K562 (cell line): ENCODE results near the gene SPON2. TPM values are rescaled to one million over a fixed set of nuclear protein-coding genes. Genes with fewer than 3 reads are reported as not detected.
A peak's percentile ranks its signal among the peaks of the same experiment; 100 is the strongest.

Experiments
- ATAC-seq: fragments of 200-7000 bp; cut with Tn5 transposase; 3 replicates; pipeline ENCODE4 v1.9.1; 2020; ENCODE audit warnings: moderate library complexity
- BruUV-seq: library from RNA; stranded (reverse); fragments of 400-500 nt; replicated peaks from 2 replicates; lab custom pipeline; 2021; lab: Mats Ljungman, UMichigan
- CTCF ChIA-PET: fragments of 300-600 bp; formaldehyde crosslinking; extraction: SDS; loops from one replicate; lab custom pipeline; 2021; ENCODE audit warnings: low intra/inter-chr PET ratio; lab: Yijun Ruan, JAX
- POLR2A ChIA-PET: fragments of 300-600, 350-650 bp; sonication (Branson Sonifier 250); formaldehyde crosslinking; extraction: SDS; loops from one replicate; lab custom pipeline; 2021; ENCODE audit warnings: antibody characterized with exemption, inconsistent platforms; lab: Yijun Ruan, JAX
- DNase-seq, 4 experiments: peaks; one replicate each; pipeline versions ENCODE4 v3.0.0 to v3.0.0-alpha.2; 2011 to 2018; ENCODE audit warnings: low spot score in 3 of 4, mixed read lengths in 3 of 4; ENCODE audit errors: extremely low read depth in 1 of 4
- FAIRE-seq: peaks from 2 replicates; lab custom pipeline; 2011; peaks lifted over from hg19 to GRCh38; lab: Jason Lieb, UNC
- H2AFZ ChIP-seq: 2 replicates; pipeline ENCODE4 v1.6.0; 2011; ENCODE audit warnings: low read depth, low read length, control low read depth, inconsistent platforms
- H3K27ac ChIP-seq: fragments of 200-600 bp; 3 replicates; pipeline ENCODE4 v1.8.0; 2011; ENCODE audit warnings: low read depth, mild to moderate bottlenecking, control low read depth, inconsistent platforms, low read length, moderate library complexity, mixed read lengths; ENCODE audit errors: extremely low read depth
- H3K27me3 ChIP-seq, 2 experiments: fragments of 300-600 bp in 1 of 2; 2 replicates in 1 of 2; 3 replicates in 1 of 2; pipeline versions ENCODE4 v1.6.0 to v1.8.0; 2011; ENCODE audit warnings: inconsistent platforms in 2 of 2, low read length in 2 of 2, mild to moderate bottlenecking in 1 of 2, mixed read lengths in 1 of 2, moderate library complexity in 1 of 2; ENCODE audit not compliant: control insufficient read depth in 2 of 2, insufficient read depth in 2 of 2
- H3K36me3 ChIP-seq: fragments of 300-600 bp; 3 replicates; pipeline ENCODE4 v1.8.0; 2011; ENCODE audit warnings: mild to moderate bottlenecking, low read length, inconsistent platforms; ENCODE audit not compliant: control insufficient read depth, insufficient read depth
- H3K4me1 ChIP-seq, 2 experiments: fragments of 200-600 bp in 1 of 2; replicated peaks in 1 of 2; 2 replicates in 1 of 2; 3 replicates in 1 of 2; pipeline versions ENCODE4 v1.5.1 to v1.8.0; 2011; ENCODE audit warnings: inconsistent platforms in 2 of 2, low read length in 2 of 2, mild to moderate bottlenecking in 1 of 2, mixed read lengths in 1 of 2, moderate library complexity in 1 of 2; ENCODE audit not compliant: control insufficient read depth in 2 of 2, insufficient read depth in 2 of 2
- H3K4me2 ChIP-seq: 2 replicates; pipeline ENCODE4 v1.6.1; 2011; ENCODE audit warnings: low read length, control low read depth, inconsistent platforms, mixed read lengths; ENCODE audit not compliant: insufficient read depth
- H3K4me3 ChIP-seq: fragments of 200-600 bp; sonication (generic), shearing (Covaris generic); 2 replicates; pipeline ENCODE4 v1.5.1; 2016; ENCODE audit warnings: control low read depth, inconsistent platforms
- H3K79me2 ChIP-seq: fragments of 200-600 bp; 3 replicates; pipeline ENCODE4 v1.8.0; 2011; ENCODE audit warnings: low read length, inconsistent platforms; ENCODE audit not compliant: control insufficient read depth, insufficient read depth
- H3K9ac ChIP-seq, 2 experiments: 2 replicates each; pipeline versions ENCODE4 v1.6.0 to v1.6.1; 2011; ENCODE audit warnings: low read depth in 2 of 2, low read length in 2 of 2, control low read depth in 1 of 2, inconsistent platforms in 1 of 2, mild to moderate bottlenecking in 1 of 2, mixed read lengths in 1 of 2; ENCODE audit not compliant: insufficient read depth in 1 of 2
- H3K9me1 ChIP-seq: one replicate; pipeline ENCODE4 v1.6.0; 2011; ENCODE audit warnings: inconsistent platforms, mild to moderate bottlenecking, low read length, moderate library complexity; ENCODE audit not compliant: control insufficient read depth, insufficient read depth
- H3K9me3 ChIP-seq: replicated peaks from 2 replicates; pipeline ENCODE4 v1.5.1; 2011; ENCODE audit warnings: low read depth, low read length, inconsistent platforms; ENCODE audit not compliant: control insufficient read depth, insufficient read depth
- H4K20me1 ChIP-seq: replicated peaks from 2 replicates; pipeline ENCODE4 v1.6.1; 2011; ENCODE audit warnings: low read length, inconsistent platforms, mixed read lengths; ENCODE audit not compliant: control insufficient read depth, insufficient read depth
- ARID2 ChIP-seq: fragments of 450-650 bp; IDR thresholded peaks from 2 replicates; pipeline ENCODE4 v1.6.1; 2017; ENCODE audit warnings: antibody characterized with exemption, mild to moderate bottlenecking
- E4F1 ChIP-seq: fragments of 250-450 bp; sonication (Bioruptor Pico); IDR thresholded peaks from 2 replicates; pipeline ENCODE4 v1.5.0; 2021; ENCODE audit warnings: mild to moderate bottlenecking, borderline replicate concordance
- FOXM1 ChIP-seq, 2 experiments: fragments of 450-650 bp in 1 of 2; sonication (generic) in 1 of 2; formaldehyde crosslinking in 1 of 2; IDR thresholded peaks; 2 replicates each; pipeline versions ENCODE4 v1.6.1 to v1.9.0; 2017 to 2022; ENCODE audit warnings: low read depth in 2 of 2, mild to moderate bottlenecking in 2 of 2, missing genetic modification reagents in 1 of 2, moderate library complexity in 1 of 2
- FOXP1 ChIP-seq: sonication (generic); formaldehyde crosslinking; IDR thresholded peaks from 2 replicates; pipeline ENCODE4 v1.8.0; 2022; ENCODE audit warnings: mild to moderate bottlenecking, missing genetic modification reagents
- GATAD2A ChIP-seq: fragments of 450-650 bp; IDR thresholded peaks from 2 replicates; pipeline ENCODE4 v1.6.1; 2017
- HDAC6 ChIP-seq: IDR thresholded peaks from 2 replicates; pipeline ENCODE4 v1.6.1; 2012; ENCODE audit warnings: low read depth, mild to moderate bottlenecking, control low read depth, inconsistent platforms, low read length, moderate library complexity
- SIRT6 ChIP-seq: IDR thresholded peaks from one replicate; pipeline ENCODE4 v1.6.1; 2012; ENCODE audit warnings: low read depth, mild to moderate bottlenecking, control low read depth, inconsistent platforms, low read length, moderate library complexity
- ZNF133 ChIP-seq: fragments of 250-450 bp; sonication (Bioruptor Pico); IDR thresholded peaks from 2 replicates; pipeline ENCODE4 v1.4.0; 2020; ENCODE audit warnings: mild to moderate bottlenecking
- ZNF449 ChIP-seq: fragments of 250-450 bp; sonication (Bioruptor Pico); IDR thresholded peaks from 2 replicates; pipeline ENCODE4 v1.8.0; 2022; ENCODE audit warnings: moderate library complexity, mild to moderate bottlenecking, inconsistent platforms
- ZNF79 ChIP-seq: fragments of 250-450 bp; sonication (Bioruptor Pico); IDR thresholded peaks from 2 replicates; pipeline ENCODE4 v1.4.0; 2020; ENCODE audit warnings: low read depth, mild to moderate bottlenecking, moderate library complexity
- WGBS: fragments of 100-300 bp; shearing (Covaris generic); methylation state at CpG from one replicate; pipeline ENCODE4 v1.1.6; 2016; ENCODE audit warnings: low coverage, mixed read lengths; ENCODE audit not compliant: insufficient coverage; ENCODE audit errors: missing lambda C conversion rate; 5-methylcytosine and 5-hydroxymethylcytosine counted together
- in situ Hi-C: fragments of 300-500 bp; cut with MboI; formaldehyde crosslinking; loops from 4 replicates; pipeline ENCODE4 v1.15.0; 2018; ENCODE audit warnings: inconsistent platforms, mixed read lengths
- intact Hi-C: fragments of 100-400 bp; cut with micrococcal nuclease; formaldehyde crosslinking; loops from 2 replicates; pipeline ENCODE4 v1.14.2; 2022
- polyA plus RNA-seq, 8 experiments: library from polyadenylated mRNA; depleted of rRNA in 4 of 8; stranded (reverse) in 5 of 8; unstranded in 3 of 8; fragments of >200 nt; fragmentation: Nextera tagmentation in 2 of 8; fragmentation: Illumina TruSeq in 1 of 8; extraction: Ambion mirVana in 2 of 8; extraction: Trizol in 1 of 8; gene quantifications; 2 replicates each; pipeline versions ENCODE4 v1.2.1 to v1.2.3, GENCODE V29; 2011 to 2014; ENCODE audit warnings: inconsistent platforms in 1 of 8, missing spikeins in 1 of 8
- total RNA-seq, 7 experiments: library from RNA; depleted of rRNA in 6 of 7; stranded (reverse); fragments of >200 nt in 6 of 7; fragmentation: Illumina TruSeq in 2 of 7; extraction: Trizol in 2 of 7; gene quantifications; 2 replicates each; pipeline versions ENCODE4 v1.2.1 to v1.2.3, GENCODE V29; 2011 to 2021; ENCODE audit warnings: low replicate concordance in 1 of 7

The SPON2 gene
- total and polyA plus RNA-seq, 9 of the 15 experiments (the other 6 are each of a cell fraction or from before 2014, with no cell fraction given), result 0.21 to 2.2 (median 0.83) TPM

DNA sequence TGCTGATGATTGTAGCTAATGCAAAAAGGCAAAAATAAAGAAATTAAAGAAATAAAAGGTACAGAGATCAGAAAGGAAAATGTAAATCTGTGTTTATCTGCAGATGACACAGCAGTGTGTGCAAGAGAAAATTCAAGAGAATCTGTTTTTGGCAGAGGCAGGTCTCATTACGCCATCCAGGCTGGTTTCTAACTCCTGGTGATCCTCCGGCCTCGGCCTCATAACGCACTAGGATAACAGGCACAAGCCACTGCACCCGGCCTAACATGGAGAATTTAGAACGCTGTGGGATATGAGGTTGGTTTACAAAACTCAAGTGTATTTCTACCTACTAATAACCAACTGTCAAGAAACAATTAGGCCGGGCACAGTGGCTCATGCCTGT, 47.2 kb upstream of the SPON2 start:
- no peak overlapping the region for H2AFZ ChIP-seq
- peaks cover 0 to 15% of the 10 kb centered on the region in 2 experiments; a peak in 1 of 5 replicates for H3K4me1 ChIP-seq
- DNase-seq, result no peak
- no peak for TF ChIP-seq ZNF133 (CRISPR knock-in tag)
- H3K79me2 ChIP-seq, result no peaks in the 10 kb centered on the region; the same call in 2 of the 3 replicates
- no peaks in the 10 kb centered on the region for H3K9me1 ChIP-seq
- H3K9ac ChIP-seq, result no peak overlapping the region
- FAIRE-seq, result no peak
- POLR2A ChIA-PET, result no interaction called here
- no peak overlapping the region for H3K27ac ChIP-seq
- CTCF ChIA-PET, result no interaction called here
- 98% methylated on average over 7 of the region's 7 CpGs for WGBS
- H3K4me3 ChIP-seq, result no peak overlapping the region
- ATAC-seq, result no peak
- peaks cover 76% of the 10 kb centered on the region for H3K36me3 ChIP-seq
- BruUV-seq, result no TSS peak
- H4K20me1 ChIP-seq, result no peaks in the 10 kb centered on the region
- no peak overlapping the region for H3K4me2 ChIP-seq
- in situ Hi-C loops (no loop called here), intact Hi-C loops (no loop called here)
- H3K27me3 ChIP-seq, result no peaks in the 10 kb centered on the region; a peak in 1 of 5 replicates
- H3K9me3 ChIP-seq, result no peaks in the 10 kb centered on the region

DNA sequence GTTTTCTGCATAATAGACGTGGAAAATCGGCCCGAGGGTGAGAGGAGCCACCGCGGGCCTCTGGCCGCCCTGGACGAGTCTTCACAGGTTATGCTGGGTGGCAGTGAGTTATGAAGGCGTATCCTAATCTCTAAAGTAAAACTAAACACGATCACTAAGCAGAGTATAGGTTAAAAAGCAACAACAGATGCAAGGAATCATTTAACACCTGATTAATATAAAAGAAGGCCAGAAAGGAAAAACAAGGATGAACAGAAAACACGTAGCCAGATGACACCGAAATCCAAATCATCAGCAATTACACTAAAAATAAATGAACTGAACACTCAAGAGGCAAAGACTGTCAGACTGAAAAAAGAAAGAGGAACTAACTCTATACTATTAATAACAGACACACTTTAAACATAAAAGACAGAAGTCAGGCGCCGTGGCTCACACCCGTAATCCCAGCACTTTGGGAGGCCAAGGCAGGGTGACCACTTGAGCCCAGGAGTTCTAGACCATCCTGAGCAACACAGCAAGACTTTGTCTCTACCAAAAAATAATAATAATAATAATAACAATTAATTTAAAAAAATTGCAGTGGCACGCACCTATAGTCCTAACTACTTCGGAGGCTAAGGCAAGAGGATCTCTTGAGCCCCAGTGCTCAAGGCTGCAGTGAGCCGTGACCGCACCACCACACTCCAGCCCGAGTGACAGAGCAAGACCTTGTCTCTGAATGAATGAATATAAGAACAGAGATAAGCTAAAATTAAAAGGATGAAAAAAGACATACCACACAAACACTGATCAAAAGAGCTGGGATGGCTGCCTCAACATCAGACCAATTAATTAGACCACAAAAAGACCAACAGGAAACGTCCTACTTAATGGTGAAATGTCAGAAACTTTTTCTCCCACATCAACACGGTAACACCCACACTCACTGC, 46.5 kb upstream of the SPON2 start:
- DNase-seq (no peak), FAIRE-seq (no peak), ATAC-seq (no peak)
- H3K9me3 ChIP-seq, result no peaks in the 10 kb centered on the region
- no TSS peak for BruUV-seq
- intact Hi-C loops (no loop called here), in situ Hi-C loops (no loop called here)
- H3K27me3 ChIP-seq, result no peaks in the 10 kb centered on the region
- peak overlapping the region in 1 of 2 experiments; percentile 56; a peak in 1 of 4 replicates for H3K9ac ChIP-seq
- POLR2A ChIA-PET, result interaction anchor here (1.0 kb wide), 1 partner anchor 9 kb away, joined by 3 read pairs; no protein-coding TSS in a partner anchor
- no peak overlapping the region for H2AFZ ChIP-seq
- no peaks in the 10 kb centered on the region for H3K9me1 ChIP-seq
- H3K4me2 ChIP-seq, result no peak overlapping the region
- no peak overlapping the region for H3K4me3 ChIP-seq
- CTCF ChIA-PET, result no interaction called here
- no peaks in the 10 kb centered on the region; the same call in 2 of the 3 replicates for H3K79me2 ChIP-seq
- H3K36me3 ChIP-seq, result peaks cover 76% of the 10 kb centered on the region; the same call in 2 of the 3 replicates
- H3K27ac ChIP-seq, result no peak overlapping the region
- H3K4me1 ChIP-seq, result peaks cover 0 to 18% of the 10 kb centered on the region in 2 experiments; a peak in 1 of 5 replicates
- H4K20me1 ChIP-seq, result no peaks in the 10 kb centered on the region
- WGBS, result 92% methylated on average over 21 of the region's 21 CpGs
- TF ChIP-seq GATAD2A (no peak), ZNF79 (CRISPR knock-in tag) (no peak), HDAC6 (no peak), E4F1 (CRISPR knock-in tag) (no peak), FOXP1 (CRISPR knock-in tag) (no peak), SIRT6 (no peak), FOXM1 (IDR thresholded peaks at IDR 0.05; ENCODE audit: low read depth) (no peak), FOXM1 (CRISPR knock-in tag; IDR thresholded peaks at IDR 0.05; ENCODE audit: low read depth) (no peak), ZNF449 (CRISPR knock-in tag) (no peak), ARID2 (no peak)
